Bronchial epithelial cell (primary cell): Measurements from ENCODE around the gene CFP. TPM values are rescaled to one million over a fixed set of nuclear protein-coding genes. Genes with fewer than 3 reads are reported as not detected.

Source experiments
- DNase-seq: peaks from one replicate; pipeline ENCODE4 v3.0.0-alpha.2; 2010; ENCODE audit warnings: low read depth
- FAIRE-seq: peaks from 2 replicates; lab custom pipeline; 2011; peaks lifted over from hg19 to GRCh38; lab: Jason Lieb, UNC
- H3K27me3 ChIP-seq: 2 replicates; pipeline ENCODE4 v1.5.1; 2011; ENCODE audit warnings: low read length; ENCODE audit not compliant: control insufficient read depth, insufficient read depth
- H3K36me3 ChIP-seq: 2 replicates; pipeline ENCODE4 v1.5.1; 2011; ENCODE audit warnings: low read length; ENCODE audit not compliant: control insufficient read depth, insufficient read depth
- H3K4me3 ChIP-seq: 2 replicates; pipeline ENCODE4 v1.5.1; 2011; ENCODE audit warnings: mild to moderate bottlenecking, low read depth, low read length, control low read depth
- total RNA-seq: library from RNA; depleted of rRNA; stranded (reverse); fragments of >200 nt; gene quantifications from 2 replicates; pipeline ENCODE4 v1.2.1, GENCODE V29; 2014
- TF ChIP-seq, protein P1 (sequence below): IDR thresholded peaks from 2 replicates; pipeline ENCODE4 v1.5.1; 2011; ENCODE audit warnings: mild to moderate bottlenecking, moderate library complexity, low read length, control low read depth, inconsistent platforms; ENCODE audit not compliant: insufficient read depth, severe bottlenecking

Gene CFP
- total RNA-seq, 1 donor from 2014 or later, result 0.26 TPM

DNA sequence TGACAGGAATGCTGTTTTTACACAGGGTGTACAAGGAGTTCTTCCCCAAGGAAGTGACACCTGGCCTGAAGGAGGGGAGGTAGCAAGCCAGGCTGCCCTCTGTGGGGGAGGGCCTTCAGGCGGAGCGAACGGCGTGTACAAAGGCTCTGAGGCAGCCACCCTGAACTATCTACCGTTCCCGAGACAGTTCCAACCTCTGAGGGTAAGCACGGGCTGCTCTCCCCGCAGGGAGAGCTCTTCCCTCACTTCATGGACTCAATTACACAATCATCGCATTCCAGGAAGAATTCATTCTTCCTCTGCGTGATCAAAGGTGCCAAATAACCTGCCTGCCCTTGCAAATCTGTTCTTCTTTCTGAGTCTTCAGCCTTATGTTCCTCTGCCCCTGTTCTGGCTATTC, 15.8 kb upstream of the CFP start:
- TF ChIP-seq, protein P1, sequence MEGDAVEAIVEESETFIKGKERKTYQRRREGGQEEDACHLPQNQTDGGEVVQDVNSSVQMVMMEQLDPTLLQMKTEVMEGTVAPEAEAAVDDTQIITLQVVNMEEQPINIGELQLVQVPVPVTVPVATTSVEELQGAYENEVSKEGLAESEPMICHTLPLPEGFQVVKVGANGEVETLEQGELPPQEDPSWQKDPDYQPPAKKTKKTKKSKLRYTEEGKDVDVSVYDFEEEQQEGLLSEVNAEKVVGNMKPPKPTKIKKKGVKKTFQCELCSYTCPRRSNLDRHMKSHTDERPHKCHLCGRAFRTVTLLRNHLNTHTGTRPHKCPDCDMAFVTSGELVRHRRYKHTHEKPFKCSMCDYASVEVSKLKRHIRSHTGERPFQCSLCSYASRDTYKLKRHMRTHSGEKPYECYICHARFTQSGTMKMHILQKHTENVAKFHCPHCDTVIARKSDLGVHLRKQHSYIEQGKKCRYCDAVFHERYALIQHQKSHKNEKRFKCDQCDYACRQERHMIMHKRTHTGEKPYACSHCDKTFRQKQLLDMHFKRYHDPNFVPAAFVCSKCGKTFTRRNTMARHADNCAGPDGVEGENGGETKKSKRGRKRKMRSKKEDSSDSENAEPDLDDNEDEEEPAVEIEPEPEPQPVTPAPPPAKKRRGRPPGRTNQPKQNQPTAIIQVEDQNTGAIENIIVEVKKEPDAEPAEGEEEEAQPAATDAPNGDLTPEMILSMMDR, result no peak
- DNase-seq (no peak), FAIRE-seq (no peak)

DNA sequence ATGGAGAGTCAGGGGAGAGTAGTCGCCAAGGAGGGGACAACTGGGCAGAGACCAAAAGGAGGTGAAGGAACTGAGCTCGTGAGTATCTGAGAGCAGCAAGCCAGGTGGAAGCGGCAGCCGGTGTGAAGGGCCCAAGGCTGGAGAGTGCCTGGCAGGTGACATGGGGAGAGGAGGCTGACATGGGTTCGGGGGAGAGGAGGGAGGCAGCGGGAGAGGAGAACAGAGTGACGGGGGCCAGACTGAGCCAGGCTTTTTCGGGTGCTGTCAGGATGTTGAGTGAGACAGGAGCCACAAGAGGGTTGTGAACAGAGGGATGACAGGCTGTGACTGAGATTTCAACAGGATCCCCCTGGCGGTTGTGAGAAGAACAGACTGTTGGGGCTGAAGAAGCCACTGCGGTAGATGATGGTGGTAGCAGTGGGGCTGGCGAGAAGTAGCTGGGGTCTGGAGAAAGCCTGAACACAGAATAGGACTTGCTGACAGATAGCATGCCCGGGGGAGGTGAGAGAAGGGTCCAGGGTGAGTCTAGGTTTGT, 14.9 kb upstream of the CFP start:
- Histone ChIP-seq H3K4me3 (no peak overlapping the region), H3K36me3 (no peaks in the 10 kb centered on the region), H3K27me3 (no peaks in the 10 kb centered on the region)
- TF ChIP-seq, protein P1, result peak; percentile 51
- DNase-seq (no peak), FAIRE-seq (no peak)

More for the DNA sequence above, 15.8 kb upstream of the CFP start:
- Histone ChIP-seq H3K36me3 (no peaks in the 10 kb centered on the region), H3K4me3 (no peak overlapping the region), H3K27me3 (no peaks in the 10 kb centered on the region)

- FAIRE-seq (no peak), DNase-seq (no peak)
- H3K36me3 ChIP-seq, result peaks cover 1% of the 10 kb centered on the region
- TF ChIP-seq, protein P1, result peak; percentile 37
- no peaks in the 10 kb centered on the region for H3K27me3 ChIP-seq
- H3K4me3 ChIP-seq, result no peak overlapping the region
Measured at GRCh38 chrX:47643926-47644325, 14.2 kb upstream of the CFP start.

GRCh38 chrX:47638816-47639215, 9.1 kb upstream of the CFP start:
- Histone ChIP-seq H3K36me3 (peaks cover 4% of the 10 kb centered on the region), H3K4me3 (no peak overlapping the region), H3K27me3 (no peaks in the 10 kb centered on the region)
- no peak for DNase-seq
- FAIRE-seq, result no peak
- TF ChIP-seq, protein P1, result no peak

GRCh38 chrX:47637546-47638195, 7.9 kb upstream of the CFP start:
- peaks cover 4% of the 10 kb centered on the region for H3K36me3 ChIP-seq
- TF ChIP-seq, protein P1, result peak; percentile 55
- H3K4me3 ChIP-seq, result peak overlapping the region; percentile 36
- no peak for FAIRE-seq
- peak; percentile 63 for DNase-seq
- no peaks in the 10 kb centered on the region for H3K27me3 ChIP-seq
